GM13976 (cell line): ENCODE measurements around the gene GNA12.

Experiments used
- DNase-seq: peaks from one replicate; pipeline ENCODE4 v3.0.0; 2012; ENCODE audit warnings: low spot score
- in situ Hi-C: fragments of 300-500 bp; cut with MboI; formaldehyde crosslinking; loops from one replicate; pipeline ENCODE4 v1.12.0; 2022; ENCODE audit warnings: low sequenced_read_pairs, mixed read lengths, inconsistent platforms; ENCODE audit not compliant: unreplicated experiment
- TF ChIP-seq, protein P1 (sequence below): IDR thresholded peaks from 2 replicates; pipeline ENCODE4 v1.5.1; 2012; ENCODE audit warnings: borderline replicate concordance, mild to moderate bottlenecking; ENCODE audit not compliant: insufficient read depth; ENCODE audit errors: extremely low read depth, missing control alignments, control extremely low read depth

Gene GNA12

DNA sequence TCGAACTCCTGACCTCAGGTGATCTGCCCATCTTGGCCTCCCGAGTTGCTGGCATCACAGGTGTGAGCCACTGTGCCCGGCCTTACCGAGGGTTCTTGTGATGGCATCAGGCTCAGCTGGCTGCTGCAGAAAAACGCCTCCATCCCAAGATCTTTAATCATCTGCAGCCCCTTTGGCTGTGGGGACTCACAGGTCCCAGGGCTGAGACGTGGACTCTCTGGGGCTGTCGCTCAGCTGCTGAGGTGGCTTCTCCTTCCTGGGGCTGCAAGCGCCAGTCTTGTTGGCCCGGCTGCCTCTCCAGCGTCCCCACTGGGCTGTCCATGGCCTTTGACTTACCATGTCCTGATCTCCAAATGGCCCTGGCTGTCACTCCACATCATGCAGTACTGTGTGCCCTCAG is 136.1 kb downstream of the GNA12 start:
- DNase-seq, result no peak
- in situ Hi-C loops, result loop anchor here (5.0 kb wide), 1 partner anchor 36 kb away; no protein-coding TSS in a partner anchor
- TF ChIP-seq, protein P1, sequence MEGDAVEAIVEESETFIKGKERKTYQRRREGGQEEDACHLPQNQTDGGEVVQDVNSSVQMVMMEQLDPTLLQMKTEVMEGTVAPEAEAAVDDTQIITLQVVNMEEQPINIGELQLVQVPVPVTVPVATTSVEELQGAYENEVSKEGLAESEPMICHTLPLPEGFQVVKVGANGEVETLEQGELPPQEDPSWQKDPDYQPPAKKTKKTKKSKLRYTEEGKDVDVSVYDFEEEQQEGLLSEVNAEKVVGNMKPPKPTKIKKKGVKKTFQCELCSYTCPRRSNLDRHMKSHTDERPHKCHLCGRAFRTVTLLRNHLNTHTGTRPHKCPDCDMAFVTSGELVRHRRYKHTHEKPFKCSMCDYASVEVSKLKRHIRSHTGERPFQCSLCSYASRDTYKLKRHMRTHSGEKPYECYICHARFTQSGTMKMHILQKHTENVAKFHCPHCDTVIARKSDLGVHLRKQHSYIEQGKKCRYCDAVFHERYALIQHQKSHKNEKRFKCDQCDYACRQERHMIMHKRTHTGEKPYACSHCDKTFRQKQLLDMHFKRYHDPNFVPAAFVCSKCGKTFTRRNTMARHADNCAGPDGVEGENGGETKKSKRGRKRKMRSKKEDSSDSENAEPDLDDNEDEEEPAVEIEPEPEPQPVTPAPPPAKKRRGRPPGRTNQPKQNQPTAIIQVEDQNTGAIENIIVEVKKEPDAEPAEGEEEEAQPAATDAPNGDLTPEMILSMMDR, result no peak

DNA sequence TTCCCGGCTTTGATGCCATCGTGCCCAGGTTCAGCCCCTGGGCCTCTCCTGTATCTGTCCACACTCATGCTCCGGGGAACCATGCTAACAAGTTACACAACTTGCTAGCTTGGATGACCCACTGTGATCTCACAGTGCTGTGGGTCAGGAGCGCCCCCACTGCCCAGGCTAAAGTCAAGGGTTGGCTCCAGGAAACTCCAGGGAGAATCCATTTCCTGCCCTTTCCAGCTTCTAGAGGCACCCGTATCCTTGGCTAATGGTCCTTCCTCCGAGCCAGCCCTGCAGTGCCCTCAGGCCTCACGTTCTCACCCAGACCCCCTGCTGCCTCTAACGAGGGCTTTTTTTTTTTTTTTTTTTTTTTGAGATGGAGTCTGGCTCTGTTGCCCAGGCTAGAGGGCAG is 136.6 kb downstream of the GNA12 start:
- in situ Hi-C loops, result loop anchor here (5.0 kb wide), 1 partner anchor 35 kb away; no protein-coding TSS in a partner anchor
- no peak for DNase-seq
- TF ChIP-seq, protein P1, result no peak

DNA sequence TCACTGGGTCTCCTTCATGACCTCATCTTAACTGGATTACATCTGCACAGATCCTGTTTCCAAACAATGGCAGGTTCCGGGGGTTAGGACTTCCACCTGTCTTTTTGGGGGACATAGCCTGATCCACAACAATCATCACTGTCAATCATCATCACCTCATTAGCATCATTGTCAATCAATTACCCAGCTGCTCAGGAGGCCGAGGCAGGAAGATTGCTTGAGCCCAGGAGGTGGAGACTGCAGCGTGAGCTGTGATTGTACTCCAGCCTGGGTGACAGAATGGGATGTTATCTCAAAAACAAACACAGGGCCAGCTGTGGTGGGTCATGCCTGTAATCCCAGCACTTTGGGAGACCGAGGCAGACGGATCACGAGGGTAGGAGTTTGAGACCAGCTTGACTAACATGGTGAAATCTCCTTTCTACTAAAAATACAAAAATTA is 137.4 kb downstream of the GNA12 start:
- no peak for DNase-seq
- in situ Hi-C loops, result loop anchor here (5.0 kb wide), 1 partner anchor 34 kb away; no protein-coding TSS in a partner anchor
- TF ChIP-seq, protein P1, result no peak

DNA sequence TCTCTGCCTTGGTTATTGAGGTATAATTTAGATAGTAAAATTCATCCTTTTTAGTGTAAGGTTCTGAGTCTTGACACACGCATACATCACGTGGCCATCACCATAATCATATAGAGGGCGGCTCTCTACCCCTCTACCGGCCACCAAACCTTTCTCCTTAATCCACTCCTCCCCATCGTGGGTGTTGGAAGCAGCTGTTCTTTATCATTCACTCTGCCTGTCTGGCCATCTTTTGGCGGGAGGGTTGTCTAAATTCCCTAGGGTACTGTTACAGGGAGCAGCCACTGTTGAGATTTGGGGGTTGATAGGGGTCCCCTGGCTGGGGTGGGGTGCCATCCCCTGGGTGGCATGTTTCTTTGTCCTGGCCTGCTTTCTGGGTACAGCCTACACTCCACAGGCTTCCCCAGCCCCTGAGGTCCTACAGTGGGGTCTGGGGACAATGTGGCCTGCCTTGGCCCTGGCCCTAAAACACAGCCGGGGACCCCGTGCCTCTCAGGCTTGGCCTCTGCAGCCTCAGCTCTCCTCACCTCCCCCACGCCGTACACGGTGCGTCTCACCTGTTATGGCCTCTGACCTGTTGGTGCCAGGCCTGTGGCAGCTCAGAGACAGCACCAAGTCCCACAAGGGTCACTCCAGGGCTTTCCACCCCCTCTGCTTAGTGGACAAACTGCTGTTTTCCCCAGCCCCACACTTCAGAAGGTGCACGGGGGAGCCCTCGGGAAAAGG is 138.6 kb downstream of the GNA12 start:
- DNase-seq, result no peak
- in situ Hi-C loops, result loop anchor here (5.0 kb wide), 1 partner anchor 33 kb away; no protein-coding TSS in a partner anchor
- TF ChIP-seq, protein P1, result no peak

DNA sequence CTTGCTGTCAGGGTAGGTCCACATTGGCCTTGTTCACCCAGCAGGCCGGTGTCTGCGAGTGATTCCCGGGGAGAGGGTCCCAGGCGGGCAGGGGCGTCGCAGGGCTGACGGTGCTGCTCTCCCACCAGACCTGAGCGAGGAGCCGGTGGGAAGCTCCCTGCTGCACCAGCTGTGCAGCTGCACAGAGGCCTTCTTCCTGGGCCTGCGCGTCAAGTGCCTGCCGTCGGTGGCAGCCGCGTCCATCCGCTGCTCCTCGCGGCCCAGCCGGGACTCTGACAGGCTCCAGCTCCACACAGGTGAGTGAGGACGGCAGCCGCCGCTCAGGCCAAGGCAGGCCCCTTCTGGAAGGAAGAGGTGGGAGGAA is 141.5 kb downstream of the GNA12 start:
- in situ Hi-C loops, result no loop called here
- DNase-seq, result no peak
- TF ChIP-seq, protein P1, result no peak

DNA sequence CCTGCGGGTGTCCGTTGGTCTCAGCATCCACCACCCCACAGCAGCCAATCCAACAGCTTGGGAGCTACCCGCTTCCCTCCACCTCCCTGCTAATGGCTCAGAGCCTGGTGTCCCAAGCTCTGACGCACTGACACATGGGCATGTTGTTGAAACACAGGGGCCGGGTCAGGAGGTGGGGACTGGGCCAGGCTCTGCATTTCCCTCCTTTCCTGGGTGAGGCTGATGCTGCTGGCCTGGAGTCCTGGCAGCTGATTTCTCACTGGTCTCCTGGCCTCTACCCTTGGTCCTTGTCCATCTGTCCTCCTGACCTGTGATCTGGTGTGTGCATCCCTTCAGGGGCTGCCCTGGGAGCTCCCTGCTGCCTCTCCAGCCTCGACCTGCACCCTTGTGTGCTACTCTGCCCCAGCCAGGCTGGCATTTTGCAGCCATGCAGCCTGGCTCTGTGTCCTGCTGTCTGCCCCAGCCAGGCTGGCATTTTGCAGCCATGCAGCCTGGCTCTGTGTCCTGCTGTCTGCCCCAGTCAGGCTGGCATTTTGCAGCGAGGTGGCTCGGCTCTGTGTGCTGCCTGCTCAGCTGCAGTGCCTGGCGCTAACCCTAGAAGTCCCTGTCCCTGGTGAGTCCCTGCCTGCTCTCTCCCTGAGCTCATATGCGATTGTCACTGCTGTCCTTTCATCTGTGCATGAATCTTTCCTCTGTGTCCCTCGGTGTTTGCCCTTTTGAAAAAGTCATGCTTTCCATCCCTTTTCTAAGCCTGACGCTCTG is 142.1 kb downstream of the GNA12 start:
- TF ChIP-seq, protein P1, result no peak
- DNase-seq, result no peak
- in situ Hi-C loops, result no loop called here
